HepG2 (cell line): ENCODE data around the gene ZCCHC24.

ENCODE experiments used
- CTCF ChIP-seq: sonication (generic); formaldehyde crosslinking; IDR thresholded peaks from 2 replicates; pipeline ENCODE4 v1.5.0; 2020; ENCODE audit warnings: mild to moderate bottlenecking, missing genetic modification reagents, moderate library complexity
- EZH2 ChIP-seq: conservative IDR thresholded peaks from 2 replicates; pipeline ENCODE4 v1.6.1; 2012; ENCODE audit warnings: mild to moderate bottlenecking, low read depth, low read length, moderate library complexity
- FOXP4 ChIP-seq: sonication (generic); formaldehyde crosslinking; IDR thresholded peaks from 2 replicates; pipeline ENCODE4 v1.4.0; 2020; ENCODE audit warnings: missing genetic modification reagents
- KLF13 ChIP-seq: sonication (generic); formaldehyde crosslinking; IDR thresholded peaks from 2 replicates; pipeline ENCODE4 v1.4.0; 2020; ENCODE audit warnings: mild to moderate bottlenecking, missing genetic modification reagents
- NFE2L2 ChIP-seq: fragments of 150-350 bp; IDR thresholded peaks from 2 replicates; pipeline ENCODE4 v1.6.1; 2014; ENCODE audit warnings: low read length
- PCBP1 ChIP-seq: fragments of 200-400 bp; formaldehyde crosslinking; IDR thresholded peaks from 2 replicates; pipeline ENCODE4 v1.6.1; 2017; ENCODE audit warnings: mild to moderate bottlenecking, low read depth, low read length, borderline replicate concordance
- SKIL ChIP-seq: sonication (generic); formaldehyde crosslinking; IDR thresholded peaks from 2 replicates; pipeline ENCODE4 v1.8.0; 2022; ENCODE audit warnings: missing genetic modification reagents, mild to moderate bottlenecking, moderate library complexity, borderline replicate concordance
- ZNF121 ChIP-seq: sonication (generic); formaldehyde crosslinking; IDR thresholded peaks from 2 replicates; pipeline ENCODE4 v1.5.0; 2020; ENCODE audit warnings: mild to moderate bottlenecking, missing genetic modification reagents

GRCh38 chr10:79340646-79341244, 104.7 kb downstream of the ZCCHC24 start:
- TF ChIP-seq KLF13 (CRISPR knock-in tag) (no peak), ZNF121 (CRISPR knock-in tag) (no peak), CTCF (no peak), EZH2 (no peak), NFE2L2 (no peak), SKIL (CRISPR knock-in tag) (no peak), PCBP1 (no peak), FOXP4 (CRISPR knock-in tag) (no peak)
